Stimulated activated CD4-positive, alpha-beta T cell treated with anti-CD3 and anti-CD28 coated beads, TNF-alpha, amount 100 ng/mL, for 24 hours (primary cell): Measurements from ENCODE around the gene POFUT2.
A peak's percentile ranks its signal among the peaks of the same experiment; 100 is the strongest.

Experiments
- DNase-seq, 3 experiments: peaks; one replicate each; pipeline ENCODE4 v3.0.0-alpha.2; 2020; ENCODE audit warnings: low read depth in 3 of 3

The POFUT2 gene

GRCh38 chr21:45249626-45250025, 38.1 kb downstream of the POFUT2 start:
- no peak for DNase-seq

GRCh38 chr21:45248893-45249381, 38.8 kb downstream of the POFUT2 start:
- DNase-seq = no peak

DNA sequence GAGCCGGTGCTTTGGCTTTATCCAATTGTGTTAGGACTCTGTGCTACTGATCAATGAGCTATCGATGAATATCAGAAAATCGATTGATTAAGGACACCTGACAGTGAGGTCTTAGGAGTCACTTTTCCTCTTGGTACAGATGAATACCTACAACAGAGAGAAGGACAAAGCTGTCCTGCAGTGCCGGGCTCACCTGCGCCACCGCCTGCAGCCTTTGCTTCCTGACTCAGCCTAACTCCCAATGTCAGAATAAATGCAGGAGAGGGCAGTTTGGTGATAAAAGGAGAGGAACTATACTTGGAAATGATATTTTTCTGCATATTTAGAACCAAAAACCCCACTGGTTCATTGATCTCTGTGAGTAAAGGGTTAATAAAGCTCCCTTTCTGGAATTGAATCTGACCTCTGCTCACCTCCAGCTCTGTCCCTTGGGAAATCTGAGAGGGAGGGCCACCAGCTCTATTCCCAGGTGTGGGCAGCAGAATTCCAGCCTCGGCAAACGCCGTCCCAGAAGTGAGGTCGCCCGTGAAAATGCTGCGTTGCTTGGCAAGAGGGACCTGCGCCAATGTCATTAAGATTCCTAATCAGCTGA, 39.3 kb downstream of the POFUT2 start:
- no peak for DNase-seq

GRCh38 chr21:45246386-45247320, 41.0 kb downstream of the POFUT2 start:
- no peak for DNase-seq

GRCh38 chr21:45244799-45245340, 42.8 kb downstream of the POFUT2 start:
- DNase-seq = no peak

DNA sequence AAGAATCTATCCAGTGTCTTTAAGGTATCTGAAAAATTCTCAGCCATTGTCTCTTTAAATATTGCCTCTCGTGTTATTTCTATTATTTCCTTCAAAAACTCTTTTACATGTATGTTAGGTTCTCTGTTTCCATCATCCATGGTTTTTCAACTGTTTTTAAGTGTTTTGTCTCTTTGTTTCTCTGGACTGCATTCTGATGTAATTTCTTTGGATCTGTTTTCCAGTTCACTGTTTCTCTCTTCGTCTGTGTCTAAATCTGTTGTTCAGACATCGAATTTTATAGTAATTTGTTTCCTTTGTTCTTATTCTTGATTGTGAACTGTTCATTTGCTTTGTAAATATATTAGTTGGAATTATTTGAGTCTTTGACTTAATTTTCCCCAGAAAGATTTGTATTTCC, 44.1 kb downstream of the POFUT2 start:
- no peak for DNase-seq

DNA sequence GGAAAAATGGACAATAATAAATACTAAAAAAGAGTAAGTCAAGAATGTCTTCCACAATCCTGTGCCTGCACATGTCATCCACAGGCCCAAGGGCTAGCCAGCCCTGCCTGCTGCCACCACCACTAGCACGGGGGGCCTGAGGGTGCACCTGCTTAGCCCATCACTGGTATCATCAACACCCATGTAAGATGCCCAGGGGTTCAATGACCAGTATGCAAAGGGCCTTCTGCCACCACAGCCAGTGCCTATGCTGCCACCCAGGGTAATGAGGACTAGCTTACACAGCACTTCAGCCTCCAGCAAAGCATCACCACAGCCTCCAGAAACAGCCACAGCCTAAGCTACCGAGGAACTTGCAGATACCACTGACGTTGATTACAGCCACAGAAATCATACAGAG, 46.3 kb downstream of the POFUT2 start:
- DNase-seq = no peak

DNA sequence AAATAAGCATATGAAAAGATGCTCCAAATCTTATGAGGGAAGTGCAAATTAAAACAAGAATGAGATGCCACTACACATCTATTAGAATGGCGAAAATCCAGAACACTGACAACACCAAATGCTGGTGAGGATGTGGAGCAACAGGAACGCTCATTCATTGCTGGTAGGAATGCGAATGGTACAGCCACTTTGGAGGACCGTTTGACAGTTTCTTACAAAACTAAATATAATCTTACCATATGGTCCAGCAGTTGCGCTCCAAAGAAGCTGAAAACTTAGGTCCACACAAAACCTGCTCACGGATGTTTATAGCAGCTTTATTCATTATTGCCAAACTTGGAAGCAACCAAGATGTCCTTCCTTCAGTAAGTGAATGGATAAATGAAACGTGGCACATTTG, 50.3 kb downstream of the POFUT2 start:
- DNase-seq = no peak

DNA sequence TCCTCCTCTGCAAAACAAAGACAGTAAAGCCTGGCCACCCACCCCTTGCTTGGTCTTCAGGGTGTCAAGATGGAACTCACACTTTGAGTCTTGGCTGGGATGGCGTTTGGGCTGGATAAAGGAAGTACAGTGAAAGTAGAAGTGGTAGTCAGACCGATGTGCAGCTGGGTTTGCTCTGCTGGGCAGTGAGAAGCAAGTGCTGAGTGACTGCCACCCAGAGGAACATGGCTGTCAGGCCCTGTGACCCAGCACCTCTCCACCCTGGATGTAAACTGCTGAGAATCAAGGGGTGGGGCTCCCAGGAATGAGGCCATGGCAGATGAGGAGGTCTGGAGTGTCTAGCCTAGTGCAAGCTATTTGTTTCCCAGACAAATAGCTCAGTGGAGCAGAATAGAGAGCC, 51.2 kb downstream of the POFUT2 start:
- DNase-seq = no peak

- DNase-seq = no peak
These were observed 52.2 kb downstream of the POFUT2 start for GRCh38 chr21:45235488-45235887.

- no peak for DNase-seq
These were observed 52.7 kb downstream of the POFUT2 start for GRCh38 chr21:45234965-45235364.

DNA sequence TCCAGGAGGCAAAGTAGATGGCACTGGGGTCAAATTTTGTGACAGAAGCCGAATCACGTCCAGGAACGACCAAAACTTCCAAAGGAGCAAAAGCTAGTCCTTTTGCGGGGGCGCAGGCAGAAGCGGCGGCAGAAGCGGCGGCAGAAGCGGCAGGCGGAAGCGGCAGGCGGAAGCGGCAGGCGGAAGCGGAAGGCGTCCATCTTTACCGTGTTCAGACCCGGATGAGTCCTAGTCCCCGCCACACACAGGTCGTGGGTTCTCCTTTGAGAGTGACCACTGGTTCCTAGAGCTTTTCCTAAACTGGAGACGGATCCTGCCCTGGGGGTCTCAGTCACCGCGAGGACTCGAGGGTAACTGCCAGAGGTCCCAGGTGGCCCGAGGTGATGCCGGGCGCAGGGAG, 53.6 kb downstream of the POFUT2 start:
- DNase-seq = no peak

DNA sequence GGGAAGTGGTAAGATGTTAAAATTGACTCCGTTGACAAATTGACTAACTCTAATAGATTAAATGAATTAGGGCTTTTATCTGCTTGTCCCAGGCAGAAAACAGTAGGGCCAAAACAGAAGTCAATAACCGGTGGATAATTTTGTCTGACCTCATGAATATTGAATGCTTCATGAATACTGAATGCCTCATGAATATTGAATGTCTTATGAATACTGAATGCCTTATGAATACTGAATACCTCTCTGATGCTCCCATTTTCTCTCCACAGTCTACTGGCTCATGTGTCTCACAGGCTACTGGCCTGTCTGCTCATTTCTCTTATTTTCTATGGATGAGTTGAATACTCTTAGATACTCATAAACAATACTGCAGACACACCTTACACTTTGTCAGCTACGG, 56.0 kb downstream of the POFUT2 start:
- no peak for DNase-seq

DNA sequence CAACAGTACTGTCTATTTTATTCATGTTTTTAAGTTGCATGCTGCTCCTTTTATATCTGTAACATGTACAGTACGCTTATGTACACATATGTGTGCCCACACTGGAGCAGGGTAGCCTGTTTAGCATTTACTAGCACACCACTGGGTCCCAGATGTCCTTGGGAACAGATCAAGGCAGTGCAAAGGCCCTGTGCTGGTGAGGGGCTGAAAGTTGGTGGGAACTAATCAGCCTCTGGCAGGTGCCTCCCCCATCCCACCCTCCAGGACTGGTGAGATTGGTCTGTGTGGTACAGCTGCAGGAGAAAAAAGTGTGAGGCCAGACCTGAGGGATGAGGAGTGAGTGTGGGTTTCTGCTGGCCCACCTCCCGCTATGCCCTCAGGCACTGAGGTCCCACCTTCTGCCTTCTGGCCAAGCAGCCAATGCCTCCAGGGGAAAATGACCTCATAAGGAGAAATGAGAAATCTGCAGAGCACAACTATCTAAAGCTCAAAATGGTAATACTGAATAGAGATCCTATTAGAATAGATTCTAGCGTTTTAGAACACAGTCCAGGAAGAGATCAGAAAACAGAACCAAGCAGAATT, 58.9 kb downstream of the POFUT2 start:
- no peak for DNase-seq

DNA sequence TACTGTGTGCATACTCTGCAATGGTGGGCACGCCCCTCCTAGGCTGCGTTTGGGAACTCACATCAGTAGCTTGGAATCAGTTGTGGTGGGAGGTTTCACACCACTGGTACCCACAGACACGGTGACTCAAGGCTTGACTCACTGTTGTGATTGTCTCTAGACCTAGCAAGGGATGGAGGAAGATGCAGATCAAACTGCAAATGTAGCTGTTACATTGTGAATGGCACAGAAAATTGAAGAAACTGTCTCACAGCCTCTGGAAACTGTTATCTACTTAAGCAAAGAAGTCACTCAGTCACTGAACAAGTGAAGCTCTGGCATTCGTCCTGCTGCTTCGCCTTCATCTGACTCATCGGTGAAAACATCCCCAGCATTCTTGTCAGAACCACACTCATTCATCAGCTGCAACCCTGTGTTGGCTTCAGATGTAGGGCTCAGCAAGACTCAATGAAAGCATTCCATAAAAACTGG, 59.5 kb downstream of the POFUT2 start:
- DNase-seq = peak; percentile 40 to 74 (median 64)

DNA sequence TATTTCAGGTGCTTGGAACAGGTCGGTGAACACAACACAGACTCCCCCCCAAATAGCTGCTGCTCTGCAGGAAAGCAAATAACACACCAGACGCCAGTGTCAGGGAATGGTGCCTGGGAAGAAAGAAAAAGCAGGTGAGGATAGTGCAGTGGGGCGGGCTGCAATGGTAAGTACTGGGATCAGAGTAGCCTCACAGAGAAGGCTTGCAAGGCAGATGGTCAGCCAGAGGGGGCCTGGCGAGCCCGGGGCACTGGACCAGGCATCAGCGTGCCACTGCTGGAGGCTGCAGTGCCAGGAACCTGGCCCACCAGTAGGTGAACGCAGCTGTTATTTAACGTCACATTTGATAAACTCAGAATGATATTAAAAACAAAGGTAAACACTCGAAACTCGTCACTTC, 60.0 kb downstream of the POFUT2 start:
- DNase-seq = no peak

- no peak for DNase-seq
These were observed 61.0 kb downstream of the POFUT2 start for GRCh38 chr21:45226540-45227326.

GRCh38 chr21:45225741-45226327, 61.9 kb downstream of the POFUT2 start:
- no peak for DNase-seq

- no peak for DNase-seq
These were observed 62.5 kb downstream of the POFUT2 start for GRCh38 chr21:45225041-45225740.

DNA sequence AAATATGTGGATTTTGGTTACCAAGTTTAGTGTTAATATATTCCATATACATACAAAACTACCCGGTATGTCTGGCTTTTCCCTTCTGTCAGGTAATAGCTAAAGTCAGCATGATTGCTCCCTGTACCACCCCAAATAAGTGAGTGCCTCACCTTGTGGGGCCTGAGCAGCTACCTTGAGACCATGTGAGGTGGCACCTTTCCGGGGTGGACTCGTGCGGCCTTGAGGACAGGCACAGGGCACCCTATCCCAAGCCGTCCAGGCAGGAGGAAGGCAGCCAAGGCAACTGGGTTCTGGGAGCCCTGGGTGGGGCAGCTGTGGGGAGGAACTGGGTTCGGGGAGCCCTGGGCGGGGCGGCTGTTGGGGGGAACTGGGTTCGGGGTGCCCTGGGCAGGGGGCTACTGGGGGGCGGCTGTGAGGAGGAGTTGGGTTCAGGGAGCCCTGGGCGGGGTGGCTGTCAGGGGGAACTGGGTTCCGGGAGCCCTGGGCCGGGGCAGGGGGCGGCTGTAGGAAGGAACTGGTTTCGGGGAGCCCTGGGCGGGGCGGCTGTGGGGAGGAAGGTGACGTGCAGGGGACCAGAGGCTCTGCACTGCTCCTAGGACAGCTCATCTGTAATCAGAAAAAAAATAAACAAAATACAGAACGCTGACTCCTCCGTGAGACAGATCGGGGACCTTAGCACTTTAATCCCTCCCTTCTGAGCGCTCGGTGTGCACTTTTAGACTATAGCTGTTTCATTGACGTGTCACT, 63.3 kb downstream of the POFUT2 start:
- no peak for DNase-seq
